ENCODE data around the gene P4HA2. TPM values are rescaled to one million over a fixed set of nuclear protein-coding genes. Genes with fewer than 3 reads are reported as not detected.

P4HA2 gene
- total RNA-seq, 1 donor from 2014 or later = 151 TPM

DNA sequence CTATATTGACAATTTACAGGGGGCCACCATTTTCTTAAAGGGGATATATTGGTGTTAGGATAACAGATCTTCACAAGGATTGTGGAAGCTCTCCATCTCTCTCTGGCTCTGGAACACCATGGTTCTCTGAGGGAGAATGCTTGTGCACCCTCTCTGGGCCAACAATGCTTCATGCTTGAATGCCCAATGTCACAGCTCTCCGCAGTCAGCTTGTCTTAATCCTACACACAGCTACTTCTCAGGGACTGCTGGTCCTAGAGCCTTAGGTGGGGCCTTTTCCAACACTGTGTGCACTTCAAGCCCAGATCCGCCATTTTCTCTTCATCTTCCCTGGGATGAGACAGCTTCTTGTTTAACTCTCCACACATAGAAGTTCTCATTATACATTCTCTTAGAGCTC, 22.9 kb upstream of the P4HA2 start:
- DNase-seq (ENCODE audit: low spot score) = no peak

DNA sequence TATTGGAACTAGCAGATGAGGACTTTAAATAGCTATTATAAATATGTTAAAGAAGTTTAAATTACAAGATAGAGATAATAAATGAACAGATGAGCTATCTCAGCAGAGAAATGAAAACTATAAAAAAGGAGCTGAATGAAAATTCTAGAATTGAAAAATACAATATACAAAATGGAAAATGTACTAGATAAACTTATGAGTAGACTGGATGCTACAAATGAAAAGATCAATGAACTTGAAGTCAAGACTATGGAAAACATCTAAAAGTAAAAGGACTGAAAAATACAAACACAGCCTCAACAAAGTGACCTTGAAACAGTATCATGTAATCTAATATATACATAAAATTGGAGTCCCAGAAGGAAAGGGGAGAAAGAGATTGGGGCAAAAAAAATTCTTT, 19.2 kb upstream of the P4HA2 start:
- DNase-seq (ENCODE audit: low spot score) = no peak

DNA sequence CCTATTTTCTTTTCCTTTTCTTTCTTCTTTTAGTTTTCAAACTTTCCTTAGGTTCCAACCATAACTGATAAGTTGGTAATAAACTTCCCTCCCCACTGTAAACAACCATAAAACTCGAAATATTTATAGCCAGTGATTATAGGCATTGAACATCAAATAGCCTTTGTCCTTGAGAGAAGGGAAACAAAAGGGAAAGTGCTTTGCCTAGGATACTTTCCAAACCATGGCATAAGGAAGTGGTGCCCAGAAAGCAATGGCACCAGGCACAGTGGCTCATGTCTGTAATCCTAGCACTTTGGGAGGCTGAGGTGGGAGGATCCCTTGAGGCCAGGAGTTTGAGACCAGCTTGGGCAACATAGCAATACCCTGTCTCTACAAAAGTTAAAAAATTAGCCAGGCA, 17.9 kb upstream of the P4HA2 start:
- no peak for DNase-seq (ENCODE audit: low spot score)

DNA sequence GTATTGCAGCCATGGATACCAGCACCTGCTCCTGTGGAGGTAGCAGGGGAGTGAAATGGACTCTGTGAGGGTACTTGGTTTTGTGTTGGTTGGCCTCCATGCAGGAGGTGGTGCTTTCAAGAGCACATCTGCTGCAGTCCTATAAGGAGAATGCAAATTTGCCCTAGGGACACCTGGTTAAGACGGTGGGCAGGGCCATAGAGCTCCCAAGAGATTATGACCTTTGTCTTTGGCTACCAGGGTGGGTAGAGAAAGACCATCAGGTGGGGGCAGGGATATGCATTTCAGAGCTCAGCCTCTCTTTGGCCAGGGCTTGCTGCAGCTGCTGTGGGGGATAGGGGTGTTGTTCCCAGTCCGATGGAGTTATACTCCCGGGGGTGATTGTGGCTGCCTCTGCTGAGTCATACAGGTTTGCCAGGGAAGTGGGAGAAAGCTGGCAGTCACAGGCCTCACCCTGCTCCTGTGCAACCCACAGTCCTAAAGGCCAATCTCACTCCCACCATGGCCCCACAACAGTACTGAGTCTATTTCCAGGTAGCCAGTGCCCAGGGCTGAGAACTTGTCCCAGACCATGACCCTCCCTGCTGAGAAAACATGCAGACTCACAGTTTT, 15.8 kb upstream of the P4HA2 start:
- DNase-seq (ENCODE audit: low spot score) = no peak

DNA sequence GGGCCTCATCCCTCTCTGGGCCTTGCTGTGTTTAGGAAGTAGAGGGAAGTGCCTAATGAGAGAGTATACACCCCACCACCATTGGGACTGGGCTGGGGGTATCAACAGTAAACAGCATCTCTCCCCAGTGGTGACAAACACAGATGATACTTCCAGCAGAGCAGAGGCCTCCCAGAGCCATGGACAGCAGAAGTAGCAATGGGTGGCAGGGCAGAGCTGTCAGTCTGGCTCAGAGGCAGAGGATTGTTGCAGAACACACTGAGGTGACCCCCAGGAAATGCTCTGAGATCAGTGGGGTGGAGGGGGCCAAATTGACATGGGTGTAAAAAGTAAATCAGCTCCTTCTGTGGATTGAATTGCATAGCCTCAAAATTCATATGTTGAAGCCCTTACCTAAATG, 12.1 kb upstream of the P4HA2 start:
- no peak for DNase-seq (ENCODE audit: low spot score)

DNA sequence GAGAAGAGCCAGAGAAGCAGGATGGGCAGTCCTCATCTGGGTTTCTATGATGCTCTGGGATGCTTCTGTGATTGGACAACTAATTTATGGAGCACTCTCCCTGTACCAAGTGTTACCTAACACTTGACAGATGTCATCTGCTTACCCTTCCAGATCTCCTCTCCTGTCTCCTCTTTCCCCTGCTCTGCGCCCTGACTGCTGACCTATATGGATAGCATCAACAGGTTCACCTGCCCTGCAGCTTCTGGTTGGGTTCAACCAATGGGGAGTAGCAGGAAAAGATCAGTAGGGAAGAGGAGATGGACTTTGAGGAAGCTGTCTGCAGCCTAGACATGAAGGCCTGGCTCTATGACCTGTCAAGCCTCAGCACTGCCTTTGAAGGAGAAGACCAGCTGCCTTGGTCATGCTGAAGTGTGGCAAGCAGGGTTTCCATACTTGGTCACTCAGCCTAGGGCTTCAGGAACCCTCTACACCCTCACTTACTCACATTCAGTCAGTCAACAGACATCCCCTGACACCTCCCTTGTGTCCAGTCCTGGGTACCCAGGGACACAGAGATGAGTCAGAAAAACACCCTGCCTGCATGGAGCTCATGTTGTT, 11.3 kb upstream of the P4HA2 start:
- DNase-seq (ENCODE audit: low spot score) = no peak

DNA sequence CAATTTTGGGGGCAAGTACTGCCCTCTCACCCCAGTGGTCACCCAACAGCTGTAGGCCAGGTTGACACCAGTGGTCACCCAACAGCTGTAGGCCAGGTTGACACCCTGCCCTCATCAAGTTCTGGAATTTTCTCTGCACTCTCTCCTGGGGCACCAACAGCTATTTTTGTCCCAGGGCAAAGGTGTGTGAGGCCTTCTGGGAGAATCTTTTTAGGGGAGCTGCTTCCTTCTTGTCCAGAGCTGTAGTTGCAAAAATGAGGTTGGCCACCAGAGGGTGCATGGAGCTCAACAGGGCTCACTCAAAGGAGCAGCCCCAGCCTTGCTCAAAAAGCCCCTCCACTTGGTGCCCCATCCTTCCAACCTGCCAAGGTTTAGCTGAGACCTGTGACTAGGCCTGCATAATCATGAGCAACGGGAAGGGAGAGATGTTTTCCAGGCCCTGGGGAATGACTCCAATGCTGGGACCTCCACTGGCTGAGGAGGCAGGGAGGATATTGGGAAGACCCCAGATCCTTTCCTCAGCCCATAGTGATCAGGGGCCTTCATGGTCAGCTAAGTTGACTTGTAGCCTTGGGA, 10.6 kb upstream of the P4HA2 start:
- peak; percentile 75 for DNase-seq (ENCODE audit: low spot score)

DNA sequence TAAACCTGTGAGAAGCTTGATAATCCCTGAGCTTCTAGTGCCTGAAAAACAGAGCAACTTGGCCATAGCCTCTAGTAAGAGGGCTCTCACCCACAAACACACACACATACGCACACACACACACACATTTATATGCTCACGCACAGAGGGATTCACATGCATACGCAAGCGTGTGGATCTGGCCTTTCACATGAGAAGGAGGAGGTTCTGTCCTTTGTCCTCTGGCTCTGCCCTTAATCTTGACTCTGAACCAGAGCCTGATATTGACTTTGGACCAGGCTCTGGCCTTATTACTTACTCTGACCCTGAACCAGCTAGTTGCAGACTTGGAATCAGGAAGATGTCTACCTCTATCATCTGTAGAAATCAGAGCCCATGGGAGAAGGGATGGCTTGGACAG, 10.0 kb upstream of the P4HA2 start:
- DNase-seq (ENCODE audit: low spot score) = no peak

DNA sequence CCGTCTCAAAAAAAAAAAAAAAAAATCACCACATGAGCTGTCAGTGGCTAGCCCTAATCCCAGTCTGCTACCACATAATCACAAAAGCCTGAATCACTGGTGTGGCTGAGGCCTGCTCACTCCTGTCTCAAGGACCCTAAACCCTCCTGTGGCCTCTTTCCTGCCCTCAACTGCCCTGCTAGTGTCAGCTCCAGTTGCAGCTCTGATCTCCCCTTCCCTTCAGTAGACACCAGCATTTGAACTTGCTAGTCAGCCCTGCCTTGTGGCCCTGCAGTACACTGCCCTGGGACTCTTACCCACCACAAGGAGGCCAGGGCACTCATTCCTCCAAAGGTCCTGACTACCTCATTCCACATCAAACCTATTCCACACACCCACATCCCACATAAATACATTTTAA, 9.5 kb upstream of the P4HA2 start:
- no peak for DNase-seq (ENCODE audit: low spot score)

DNA sequence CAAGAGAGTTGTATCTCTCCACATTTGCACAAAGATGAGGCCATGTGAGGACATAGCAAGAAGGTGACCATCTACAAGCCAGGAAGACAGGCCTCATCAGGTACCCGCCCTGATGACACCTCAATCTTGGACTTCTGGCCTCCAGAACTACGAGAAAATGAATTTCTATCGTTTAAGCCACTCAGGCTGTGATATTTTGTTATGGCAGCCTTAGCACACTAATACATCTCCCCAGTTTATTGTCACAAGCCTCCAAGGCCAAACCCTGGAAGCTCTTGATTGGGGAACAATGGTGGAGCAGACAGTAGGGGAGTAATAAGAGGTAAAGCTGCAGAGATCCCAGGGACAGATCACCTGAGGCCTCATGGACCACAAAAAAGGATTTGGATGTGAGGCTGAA, 7.7 kb upstream of the P4HA2 start:
- DNase-seq (ENCODE audit: low spot score) = no peak

DNA sequence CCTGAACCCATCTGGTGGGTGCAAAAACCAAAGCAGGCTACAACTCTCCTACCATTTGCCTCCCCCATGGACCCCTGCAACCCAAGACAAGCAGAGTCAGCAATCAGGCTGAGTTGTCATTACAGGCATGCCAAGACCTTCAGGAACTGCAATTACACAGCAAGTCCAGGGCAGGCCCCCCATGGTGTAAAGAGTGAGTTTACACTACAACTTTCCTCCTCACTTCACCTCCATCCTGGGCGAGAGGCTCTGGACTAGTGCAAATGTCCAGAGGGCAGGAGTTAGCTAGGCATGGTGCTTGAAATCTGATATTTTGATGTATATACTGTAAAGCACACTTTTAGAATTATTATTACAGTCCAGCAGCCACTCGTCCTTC, 7.0 kb upstream of the P4HA2 start:
- DNase-seq (ENCODE audit: low spot score) = no peak

DNA sequence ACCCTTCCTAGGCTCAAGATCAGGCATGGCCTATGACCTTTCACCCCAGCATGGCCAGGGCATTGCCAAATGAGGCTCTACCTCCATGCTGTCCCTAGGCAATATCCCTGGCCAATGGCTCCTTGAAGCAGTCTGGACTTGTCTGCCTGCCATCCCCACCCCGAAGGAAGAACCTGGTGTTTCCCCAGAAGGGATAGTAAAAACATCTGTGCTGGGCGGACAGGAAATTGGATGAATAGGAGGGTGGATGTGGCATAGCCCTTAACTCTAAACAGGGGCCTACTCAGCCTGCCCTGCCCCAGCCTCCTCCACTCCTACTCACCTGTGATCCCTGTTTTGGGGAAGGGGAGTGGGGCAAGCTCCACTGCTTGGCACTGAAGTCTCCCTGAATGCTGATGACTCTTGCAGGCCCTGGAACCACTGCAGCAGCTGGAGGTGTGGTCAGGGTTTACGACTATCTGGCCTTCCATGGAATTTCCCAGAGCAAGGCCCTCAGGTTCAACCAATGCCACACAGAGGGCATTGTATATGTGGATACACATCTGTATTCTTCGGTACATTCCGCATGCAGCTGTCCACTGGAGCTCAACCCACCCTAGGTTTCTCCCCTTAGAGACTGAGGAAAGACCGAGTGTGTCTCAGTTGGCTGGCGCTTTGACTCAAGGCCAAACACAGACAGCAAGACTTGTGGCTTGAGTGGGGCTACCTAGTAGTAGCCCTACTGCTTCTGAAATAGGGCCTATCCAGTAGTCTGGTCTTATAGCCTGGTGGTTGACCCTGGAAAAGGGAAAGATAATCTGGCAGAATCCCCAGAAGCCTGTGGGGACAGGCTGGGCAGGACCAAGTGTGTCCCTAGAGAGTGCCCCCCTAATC, 6.4 kb upstream of the P4HA2 start:
- no peak for DNase-seq (ENCODE audit: low spot score)

DNA sequence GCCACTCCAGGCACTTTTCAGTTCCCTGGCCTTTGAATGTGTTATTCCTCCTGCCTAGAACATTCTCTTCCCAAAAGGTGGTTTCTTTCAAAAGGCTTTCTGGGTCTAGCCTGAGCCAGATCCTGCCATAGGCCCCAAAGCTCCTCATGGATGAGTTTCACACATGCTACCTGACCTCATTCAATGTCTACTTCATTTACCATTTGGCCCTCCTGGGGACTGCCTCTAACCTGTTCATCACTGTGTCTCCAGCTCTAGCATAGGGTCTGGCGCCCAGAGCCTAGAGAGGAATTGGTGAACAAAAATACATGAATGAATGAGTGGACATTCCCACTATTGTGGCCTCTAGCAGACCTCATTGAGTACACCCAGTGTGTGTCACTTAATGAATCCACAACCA, 5.4 kb upstream of the P4HA2 start:
- no peak for DNase-seq (ENCODE audit: low spot score)

DNA sequence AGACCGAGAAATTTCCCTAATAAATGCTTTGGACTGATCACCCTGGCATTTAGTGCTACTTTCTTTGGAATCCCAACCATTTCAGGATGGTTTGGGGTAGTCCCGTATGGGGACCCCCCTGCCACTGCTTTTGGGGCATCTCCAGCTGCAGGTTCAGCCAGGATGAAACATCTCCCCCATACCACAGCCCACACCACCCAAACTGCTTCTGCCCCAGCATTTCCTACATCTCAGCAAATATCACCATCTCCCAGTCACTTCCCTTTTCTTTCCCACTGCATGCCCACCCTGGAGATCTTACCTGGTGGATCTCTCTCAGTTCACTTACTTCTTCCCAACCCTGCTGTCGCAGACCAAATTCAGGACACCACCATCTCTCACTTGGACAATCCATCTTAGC, 4.8 kb upstream of the P4HA2 start:
- DNase-seq (ENCODE audit: low spot score) = no peak

DNA sequence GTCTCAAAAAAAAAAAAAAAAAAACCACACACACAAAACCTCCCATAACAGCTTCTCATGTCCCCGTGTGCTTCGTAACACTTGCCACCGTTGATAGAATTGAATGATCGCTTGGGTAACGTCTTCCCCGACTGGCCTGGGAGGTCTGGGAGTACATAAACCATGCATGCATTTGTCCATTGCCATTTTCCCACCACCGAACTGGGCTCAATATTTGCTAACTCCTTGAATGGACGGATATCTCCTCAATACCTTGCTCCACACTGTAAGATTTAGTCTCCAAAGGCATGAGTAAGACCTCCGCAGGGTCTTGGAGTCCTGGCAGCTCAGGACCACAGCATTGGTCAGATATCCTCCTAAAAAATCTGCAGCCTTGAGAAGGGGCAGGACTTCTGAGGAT, 3.2 kb upstream of the P4HA2 start:
- no peak for DNase-seq (ENCODE audit: low spot score)

DNA sequence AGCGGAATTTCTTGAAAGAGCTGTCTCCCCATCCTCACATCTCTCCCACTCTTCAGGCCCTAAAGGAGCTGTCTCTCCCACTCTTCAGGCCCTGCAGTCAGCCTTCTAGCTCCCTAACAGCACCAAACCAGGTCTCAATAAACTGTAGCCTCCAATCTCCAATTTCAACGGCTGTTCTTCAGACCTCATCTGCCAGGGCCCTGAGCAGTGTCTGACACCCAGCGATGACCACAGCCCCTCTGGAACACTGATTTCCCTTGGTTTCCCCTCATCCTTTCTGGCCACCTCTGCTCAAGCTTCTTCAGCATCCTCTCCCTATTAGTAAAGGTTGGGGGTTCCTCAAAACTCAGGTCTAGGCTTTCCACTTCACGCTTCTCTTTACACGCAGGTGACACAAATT, 1.6 kb upstream of the P4HA2 start:
- DNase-seq (ENCODE audit: low spot score) = no peak

DNA sequence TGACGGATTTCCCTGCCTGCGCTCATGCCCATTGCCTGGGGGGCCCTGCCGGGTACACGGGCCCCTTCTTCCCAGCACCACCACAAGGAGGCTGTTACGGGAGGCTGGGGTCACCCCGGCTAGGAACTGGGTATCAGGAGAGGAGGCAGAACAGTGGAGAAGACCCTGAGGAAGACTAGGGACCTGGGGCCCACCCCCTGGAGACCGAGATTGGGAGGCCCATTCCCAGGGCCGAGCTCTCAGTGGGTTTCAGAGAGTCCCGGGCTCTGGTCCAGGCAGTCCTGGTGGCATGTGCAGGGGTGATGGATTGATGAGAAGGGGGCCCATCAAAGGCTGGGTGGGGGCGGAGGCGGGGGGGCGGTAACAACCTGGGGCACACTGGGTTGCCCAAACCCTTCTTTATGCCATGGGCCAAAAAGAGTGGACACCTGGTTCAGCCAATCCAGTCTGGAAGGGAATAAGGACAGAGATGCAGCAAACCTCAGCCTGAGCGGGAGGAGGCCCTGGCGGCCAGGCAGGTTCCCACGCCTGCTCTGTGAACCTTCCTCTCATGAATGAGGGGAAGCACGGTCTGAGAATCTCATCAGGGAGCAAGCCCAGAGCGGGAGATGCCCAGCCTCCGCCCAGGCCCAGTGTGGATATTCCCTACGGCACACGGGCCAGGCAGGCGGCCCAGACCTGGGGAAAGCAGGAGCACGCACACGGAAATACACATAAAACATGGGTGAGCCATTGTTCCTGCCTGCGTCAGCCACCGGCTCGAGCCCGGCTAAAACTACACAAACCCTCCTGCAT, 785 bp upstream of the P4HA2 start:
- DNase-seq (ENCODE audit: low spot score) = no peak

DNA sequence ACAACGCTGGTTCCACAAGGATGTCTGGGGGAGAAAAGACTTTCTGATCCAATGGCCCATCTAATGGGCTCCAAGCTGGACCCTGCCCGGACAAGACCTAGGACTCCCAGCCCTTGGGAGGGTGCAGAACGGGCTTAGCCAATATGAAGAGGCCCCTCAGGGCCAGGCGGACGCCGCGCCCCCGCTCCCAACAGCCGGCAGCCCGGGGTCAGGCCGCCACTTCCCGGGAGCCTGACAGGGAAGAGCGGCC, 493 bp downstream of the P4HA2 start:
- DNase-seq (ENCODE audit: low spot score) = no peak

DNA sequence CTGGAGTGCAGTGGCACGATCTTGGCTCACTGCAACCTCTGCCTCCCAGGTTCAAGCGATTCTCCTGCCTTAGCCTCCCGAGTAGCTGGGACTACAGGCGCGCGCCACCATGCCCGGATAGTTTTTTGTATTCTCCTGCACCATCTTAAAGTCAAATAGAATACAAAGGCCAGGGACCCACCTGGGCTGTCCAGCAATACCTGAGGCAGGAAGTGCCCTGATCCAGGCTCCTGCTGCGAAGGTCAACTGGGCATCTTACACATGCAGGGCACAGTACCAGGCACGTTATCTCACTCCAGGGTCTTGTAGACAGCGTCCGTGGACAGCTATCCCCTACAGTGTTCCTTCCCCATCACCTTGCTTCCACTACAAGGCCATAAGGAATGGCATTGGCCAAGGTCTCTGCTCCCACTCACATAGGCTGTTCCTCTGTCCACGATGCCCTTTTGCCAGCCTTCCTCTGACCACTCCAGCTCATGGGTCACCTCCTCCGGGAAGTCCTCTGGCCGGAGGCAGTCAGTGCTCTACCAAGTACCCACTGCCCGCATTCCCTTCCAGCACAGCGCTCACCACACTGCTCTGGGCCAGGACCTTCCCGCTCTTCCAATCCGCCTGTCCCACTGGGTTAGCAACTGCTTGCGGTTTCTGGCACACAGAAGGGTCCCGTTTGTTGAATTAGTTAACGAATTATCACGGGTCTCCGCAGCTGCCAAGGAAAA, 978 bp downstream of the P4HA2 start:
- DNase-seq (ENCODE audit: low spot score) = peak; percentile 23

DNA sequence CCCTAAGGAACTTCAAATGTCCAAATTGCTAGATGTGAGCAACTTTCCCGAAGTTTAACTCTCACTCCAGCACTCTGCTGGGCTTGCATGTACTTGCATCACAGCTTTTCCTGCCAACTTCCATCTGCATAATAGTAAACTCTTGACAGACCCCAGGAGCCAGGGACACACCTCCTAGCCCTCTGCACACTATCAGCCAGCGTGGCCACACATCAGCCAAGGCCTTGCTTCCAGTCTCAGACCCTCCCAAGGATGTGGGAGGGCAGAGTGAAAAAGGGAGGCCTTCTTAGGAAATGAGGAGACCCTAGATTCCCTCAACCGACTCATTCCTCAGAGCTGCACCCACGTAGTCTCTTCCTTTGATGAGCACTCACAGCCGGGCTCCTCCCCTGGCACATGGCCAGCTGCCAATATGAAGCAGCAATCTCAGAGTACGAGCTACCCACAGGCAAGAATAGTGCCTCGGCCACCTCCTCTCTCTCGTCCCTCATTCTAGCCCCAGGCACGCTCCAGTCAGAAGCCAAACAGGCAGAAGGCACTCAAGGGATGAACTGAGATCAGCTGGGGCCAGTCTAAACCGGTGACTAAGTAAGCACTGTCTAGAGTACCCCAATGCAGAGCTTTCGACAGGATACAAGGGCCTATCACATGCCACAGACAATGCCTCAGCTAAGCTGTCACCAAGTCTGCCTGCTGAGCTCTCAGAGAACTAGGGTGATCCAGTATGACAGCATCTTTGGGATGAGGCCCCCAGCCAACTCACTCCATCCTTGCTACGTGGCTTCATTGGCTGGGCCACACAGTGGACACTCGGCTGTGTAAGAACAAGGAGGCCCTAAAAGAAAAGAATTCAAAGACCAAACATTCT, 2.3 kb downstream of the P4HA2 start:
- DNase-seq (ENCODE audit: low spot score) = peak; percentile 98

DNA sequence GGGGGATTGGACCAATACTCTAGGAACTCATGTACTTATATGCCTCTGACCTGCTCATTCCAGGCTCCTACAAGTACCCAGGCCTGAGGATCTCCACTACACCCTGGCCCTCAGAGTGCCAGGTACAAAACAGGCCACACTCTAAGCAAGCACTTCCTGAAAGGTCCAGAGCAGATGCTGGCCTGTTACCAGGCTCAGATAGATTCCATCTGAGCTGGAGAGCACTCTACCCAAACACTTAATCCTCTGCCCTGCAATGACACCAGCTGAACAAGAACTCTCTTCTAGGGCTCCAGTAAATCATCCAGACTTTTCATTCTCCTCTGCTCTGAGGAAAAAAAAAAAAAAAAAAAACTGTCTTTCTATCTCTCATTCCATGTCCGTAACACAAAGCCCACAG, 2.9 kb downstream of the P4HA2 start:
- peak; percentile 72 for DNase-seq (ENCODE audit: low spot score)
